COR-L47 (cell line): ENCODE data around the gene ZNF74.
"Not testable (repeated sequence)": the region's sequence is repeated elsewhere in the genome, so short reads cannot be mapped to it uniquely, and the experiment has no call there.

ENCODE experiments used
- DNase-seq: peaks from one replicate; lab custom pipeline; 2025; lab: John Stamatoyannopoulos, UW

Gene ZNF74

DNA sequence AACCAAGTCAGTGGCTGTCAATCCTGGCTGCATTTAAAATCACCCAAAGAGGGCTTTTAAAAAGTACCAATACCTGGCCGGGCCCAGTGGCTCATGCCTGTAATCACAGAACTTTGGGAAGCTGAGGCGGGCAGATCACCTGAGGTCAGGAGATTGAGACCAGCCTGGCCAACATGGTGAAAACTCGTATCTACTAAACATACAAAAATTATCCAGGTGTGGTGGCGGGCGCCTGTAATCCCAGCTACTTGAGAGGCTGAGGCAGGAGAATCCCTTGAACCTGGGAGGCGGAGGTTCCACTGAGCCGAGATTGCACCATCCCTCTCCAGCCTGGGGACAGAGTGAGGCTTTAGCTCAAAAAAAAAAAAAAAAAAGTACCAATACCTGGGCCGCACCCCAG lies 17.7 kb upstream of the ZNF74 start:
- not testable (repeated sequence) for DNase-seq

GRCh38 chr22:20376983-20377382 lies 17.0 kb upstream of the ZNF74 start:
- DNase-seq: not testable (repeated sequence)

- DNase-seq: no peak
Observed at GRCh38 chr22:20378110-20378509, 15.8 kb upstream of the ZNF74 start.

- DNase-seq: not testable (repeated sequence)
Observed at GRCh38 chr22:20378684-20379083, 15.3 kb upstream of the ZNF74 start.

- no peak for DNase-seq
Observed at GRCh38 chr22:20380486-20380885, 13.5 kb upstream of the ZNF74 start.

DNA sequence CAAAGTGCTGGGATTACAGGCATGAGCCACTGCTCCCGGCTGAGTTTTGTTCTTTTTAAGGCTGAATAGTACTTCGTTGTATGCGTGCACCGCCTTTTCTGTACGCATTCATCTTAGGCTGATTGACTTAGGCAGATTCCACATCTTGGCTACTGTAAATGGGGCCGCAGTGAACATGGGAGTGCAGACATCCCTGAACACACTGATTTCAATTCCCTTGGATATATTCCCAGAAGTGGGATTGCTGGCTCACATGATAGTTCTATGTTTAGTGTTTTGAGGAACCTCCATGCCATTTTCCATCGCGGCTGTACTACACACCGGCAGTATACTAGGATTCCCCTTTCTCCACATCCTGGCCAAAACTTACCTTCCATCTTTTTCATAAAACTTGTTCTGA lies 10.4 kb upstream of the ZNF74 start:
- no peak for DNase-seq

GRCh38 chr22:20384171-20384570 lies 9.8 kb upstream of the ZNF74 start:
- DNase-seq: no peak

DNA sequence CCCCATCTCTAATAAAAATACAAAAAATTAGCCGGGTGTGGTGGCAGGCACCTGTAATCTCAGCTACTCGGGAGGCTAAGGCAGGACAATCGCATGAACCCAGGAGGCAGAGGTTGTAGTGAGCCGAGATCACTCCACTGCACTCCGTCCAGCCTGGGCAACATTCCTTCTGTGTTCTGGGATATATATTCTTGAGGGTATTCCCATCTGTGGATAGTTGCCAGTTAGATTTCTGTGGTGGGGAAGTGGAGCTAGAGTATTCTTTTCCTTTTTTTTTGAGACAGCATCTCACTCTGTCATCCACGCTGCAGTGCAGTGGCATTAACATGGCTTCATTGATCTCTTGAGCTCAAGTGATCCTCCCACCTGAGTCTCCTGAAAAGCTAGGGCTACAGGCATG lies 9.1 kb upstream of the ZNF74 start:
- no peak for DNase-seq

- DNase-seq: no peak
Observed at GRCh38 chr22:20386336-20386735, 7.6 kb upstream of the ZNF74 start.

GRCh38 chr22:20386972-20387371 lies 7.0 kb upstream of the ZNF74 start:
- no peak for DNase-seq

DNA sequence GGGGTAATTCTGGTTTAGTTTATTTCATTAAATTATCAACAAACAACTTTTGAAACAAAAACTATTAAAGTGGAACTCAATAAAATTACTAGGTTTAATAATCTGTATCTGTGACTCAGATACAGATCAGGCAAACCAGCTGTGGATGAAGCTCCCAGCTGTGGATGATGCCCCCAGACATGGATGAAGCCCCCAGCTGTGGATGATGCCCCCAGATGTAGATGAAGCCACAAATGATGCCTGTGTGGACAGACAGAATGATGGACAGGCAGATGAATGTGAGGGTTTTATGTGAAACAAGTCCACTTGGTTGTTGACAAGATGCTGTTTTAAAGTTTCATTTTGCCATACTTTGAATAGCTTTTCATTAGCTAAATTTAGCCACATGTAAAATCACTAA lies 5.8 kb upstream of the ZNF74 start:
- no peak for DNase-seq

- DNase-seq: no peak
Observed at GRCh38 chr22:20389288-20389687, 4.7 kb upstream of the ZNF74 start.

DNA sequence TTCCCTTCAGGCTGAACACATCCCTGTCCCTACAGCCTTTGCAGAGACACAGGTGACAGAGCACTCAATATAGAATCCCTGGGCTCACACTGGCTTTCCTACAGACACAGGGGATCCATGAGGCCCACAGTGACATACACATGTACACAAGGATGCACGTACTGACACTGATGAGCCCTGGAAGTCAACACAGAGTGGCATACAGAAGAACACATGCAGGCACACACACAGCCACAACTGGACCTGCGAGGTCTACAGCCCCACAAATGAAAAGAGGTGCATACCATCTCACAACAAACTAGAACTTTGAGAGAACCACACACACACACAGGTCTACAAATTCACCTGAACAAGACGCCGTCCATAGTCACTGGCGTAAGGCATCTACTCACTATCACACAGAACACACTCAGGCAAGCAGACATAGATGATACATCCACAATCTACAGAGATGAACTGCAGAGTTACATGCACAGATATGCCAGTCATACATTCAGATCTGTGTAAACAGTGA lies 3.5 kb upstream of the ZNF74 start:
- DNase-seq: no peak

GRCh38 chr22:20391222-20391621 lies 2.7 kb upstream of the ZNF74 start:
- DNase-seq: no peak

DNA sequence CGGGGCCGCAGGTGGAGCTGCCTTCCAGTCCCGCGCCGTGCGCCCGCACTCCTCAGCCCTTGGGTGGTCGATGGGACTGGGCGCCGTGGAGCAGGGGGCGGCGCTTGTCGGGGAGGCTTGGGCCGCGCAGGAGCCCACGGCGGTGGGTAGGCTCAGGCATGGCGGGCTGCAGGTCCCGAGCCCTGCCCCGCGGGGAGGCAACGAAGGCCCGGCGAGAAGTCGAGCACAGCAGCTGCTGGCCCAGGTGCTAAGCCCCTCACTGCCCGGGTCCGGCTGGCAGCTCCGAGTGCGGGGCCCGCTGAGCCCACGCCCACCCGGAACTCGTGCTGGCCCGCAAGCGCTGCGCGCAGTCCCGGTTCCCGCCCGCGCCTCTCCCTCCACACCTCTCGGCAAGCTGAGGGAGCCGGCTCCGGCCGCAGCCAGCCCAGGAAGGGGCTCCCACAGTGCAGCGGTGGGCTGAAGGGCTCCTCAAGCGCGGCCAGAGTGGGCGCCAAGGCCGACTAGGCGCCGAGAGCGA lies 1.5 kb upstream of the ZNF74 start:
- DNase-seq: not testable (repeated sequence)

GRCh38 chr22:20392983-20393704 lies 807 bp upstream of the ZNF74 start:
- no peak for DNase-seq

DNA sequence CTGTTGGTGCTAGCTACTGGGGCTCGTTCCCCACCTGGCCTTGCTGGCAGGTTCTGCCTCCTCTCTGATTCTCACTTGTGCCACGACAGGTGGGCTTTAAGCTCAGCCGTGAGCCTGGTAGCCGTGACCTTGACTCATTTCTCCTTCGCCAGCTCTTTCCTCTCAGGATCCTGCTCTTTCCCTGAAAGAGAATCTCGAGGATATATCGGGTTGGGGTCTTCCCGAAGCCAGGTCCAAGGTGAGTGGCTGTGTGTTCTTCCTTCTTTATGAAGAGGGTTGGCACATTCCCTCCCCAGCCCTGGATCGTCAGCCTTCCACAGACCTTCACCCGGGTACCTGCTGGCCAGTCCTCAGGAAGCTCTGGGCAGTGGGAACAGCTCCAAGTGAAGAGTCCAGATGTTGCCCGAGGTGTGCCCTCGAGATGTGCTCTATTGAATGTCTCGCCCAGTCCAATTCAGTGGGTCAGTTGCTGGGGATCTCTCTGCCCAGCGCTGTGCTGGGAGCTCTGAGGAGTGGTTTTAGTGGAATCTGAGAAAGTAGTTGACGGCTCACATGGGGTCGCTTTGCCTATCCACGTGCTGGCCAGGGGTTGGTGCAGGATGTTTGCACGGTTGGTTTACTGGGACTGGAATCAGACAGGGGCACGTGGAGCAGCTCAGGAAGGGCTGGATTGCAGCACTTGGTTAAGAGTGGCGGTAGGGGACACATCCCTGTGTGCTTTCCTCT lies 1.4 kb downstream of the ZNF74 start:
- no peak for DNase-seq

- DNase-seq: no peak
Observed at GRCh38 chr22:20395907-20396287, 1.9 kb downstream of the ZNF74 start.

GRCh38 chr22:20396639-20397038 lies 2.7 kb downstream of the ZNF74 start:
- DNase-seq: no peak

- no peak for DNase-seq
Observed at GRCh38 chr22:20397498-20397897, 3.5 kb downstream of the ZNF74 start.

DNA sequence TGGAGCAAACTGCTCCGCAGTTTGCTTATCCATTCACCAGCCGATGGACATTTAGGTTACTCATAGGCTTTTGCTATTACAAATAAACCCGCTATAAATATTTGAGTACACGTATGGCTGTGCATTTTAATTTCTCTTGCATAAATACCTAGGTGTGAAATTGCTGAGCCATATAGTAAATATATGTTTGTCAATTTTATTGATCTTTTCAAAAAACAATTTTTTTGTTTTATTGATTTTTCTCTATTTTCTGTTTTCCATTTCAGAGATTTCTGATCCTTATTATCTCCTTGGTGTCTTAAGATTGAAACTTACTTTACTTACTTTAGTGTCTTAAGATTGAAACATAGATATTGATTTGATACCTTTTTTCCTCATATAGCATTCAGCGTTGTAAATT lies 4.5 kb downstream of the ZNF74 start:
- no peak for DNase-seq

DNA sequence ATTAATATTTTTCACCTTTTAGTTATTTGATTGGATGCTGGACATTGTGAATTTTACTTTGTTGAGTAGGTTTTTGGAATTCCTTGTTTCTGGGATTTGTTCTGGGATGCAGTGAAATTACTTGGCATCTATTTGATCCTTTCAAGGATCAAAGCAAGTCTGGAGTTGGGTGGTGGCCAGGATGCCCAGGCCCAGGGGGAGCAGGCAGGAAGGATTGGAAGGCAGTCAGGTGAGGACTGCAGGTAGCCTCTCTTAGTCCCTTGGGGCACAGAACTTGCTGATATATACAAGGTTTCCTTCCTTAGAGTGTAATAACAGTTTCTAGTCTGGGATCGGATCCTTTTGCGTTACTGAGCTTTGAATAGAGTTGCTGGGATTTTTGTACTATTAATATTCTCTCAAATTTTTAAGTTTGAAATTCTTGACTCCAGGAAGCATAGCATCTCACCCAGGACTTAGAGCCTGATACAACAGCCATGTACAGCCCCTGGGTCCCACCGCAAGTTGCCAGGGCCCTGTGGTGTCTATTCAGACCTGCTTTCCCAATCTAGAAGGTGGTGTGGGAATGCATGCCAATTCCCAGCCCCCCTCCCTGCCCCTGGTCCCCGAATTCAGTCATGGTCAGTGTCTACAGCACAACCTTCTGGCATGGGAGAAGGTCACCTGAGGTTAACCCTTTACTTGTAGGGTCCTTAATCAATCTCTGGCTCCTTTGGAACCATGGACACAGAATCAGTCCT lies 6.1 kb downstream of the ZNF74 start:
- no peak for DNase-seq
